Measurements from ENCODE around the gene PDE10A.

Gene PDE10A

GRCh38 chr6:165653607-165654006 is 9.4 kb downstream of the PDE10A start:
- no peak overlapping the region for H3K27ac ChIP-seq (ENCODE audit: low read depth, low read length)
- H3F3A ChIP-seq (ENCODE audit: insufficient read depth) = no peaks in the 10 kb centered on the region
- no peaks in the 10 kb centered on the region for H3K79me2 ChIP-seq (ENCODE audit: insufficient read depth, low read length)
- TF ChIP-seq CTCF (IDR thresholded peaks at IDR 0.05; ENCODE audit: insufficient read depth, low read length, poor library complexity, severe bottlenecking) (no peak), EZH2phosphoT487 (conservative IDR thresholded peaks at IDR 0.05; ENCODE audit: low read length) (no peak)
- no peak overlapping the region for H3K4me3 ChIP-seq (ENCODE audit: insufficient read depth, low read length, poor library complexity, severe bottlenecking)
- no peaks in the 10 kb centered on the region for H4K20me1 ChIP-seq (ENCODE audit: low read depth, low read length)
- H3K9ac ChIP-seq (ENCODE audit: low read length) = no peak overlapping the region
- H3K4me2 ChIP-seq (ENCODE audit: low read depth, low read length, poor library complexity, severe bottlenecking) = no peak overlapping the region
- no peak overlapping the region for H2AFZ ChIP-seq (ENCODE audit: low read depth, low read length, severe bottlenecking)
- H3K9me3 ChIP-seq (ENCODE audit: insufficient read depth, low read length) = no peaks in the 10 kb centered on the region
- no peaks in the 10 kb centered on the region for H3K27me3 ChIP-seq (ENCODE audit: low read length)
- H3K9me2 ChIP-seq (replicated peaks; ENCODE audit: insufficient read depth, low read length) = no peaks in the 10 kb centered on the region
- H3K36me3 ChIP-seq (ENCODE audit: low read length) = no peaks in the 10 kb centered on the region

- Histone ChIP-seq H3K9me2 (replicated peaks; ENCODE audit: insufficient read depth, low read length) (no peaks in the 10 kb centered on the region), H3K27ac (ENCODE audit: low read depth, low read length) (no peak overlapping the region), H3K27me3 (ENCODE audit: low read length) (no peaks in the 10 kb centered on the region), H3K79me2 (ENCODE audit: insufficient read depth, low read length) (no peaks in the 10 kb centered on the region), H3K9ac (ENCODE audit: low read length) (no peak overlapping the region), H3K4me3 (ENCODE audit: insufficient read depth, low read length, poor library complexity, severe bottlenecking) (no peak overlapping the region), H3K9me3 (ENCODE audit: insufficient read depth, low read length) (no peaks in the 10 kb centered on the region), H3K36me3 (ENCODE audit: low read length) (no peaks in the 10 kb centered on the region), H2AFZ (ENCODE audit: low read depth, low read length, severe bottlenecking) (no peak overlapping the region), H4K20me1 (ENCODE audit: low read depth, low read length) (no peaks in the 10 kb centered on the region), H3F3A (ENCODE audit: insufficient read depth) (no peaks in the 10 kb centered on the region), H3K4me2 (ENCODE audit: low read depth, low read length, poor library complexity, severe bottlenecking) (no peak overlapping the region)
- TF ChIP-seq EZH2phosphoT487 (conservative IDR thresholded peaks at IDR 0.05; ENCODE audit: low read length) (no peak), CTCF (IDR thresholded peaks at IDR 0.05; ENCODE audit: insufficient read depth, low read length, poor library complexity, severe bottlenecking) (no peak)
These were observed 9.8 kb downstream of the PDE10A start for GRCh38 chr6:165653196-165653595.

- Histone ChIP-seq H4K20me1 (ENCODE audit: low read depth, low read length) (no peaks in the 10 kb centered on the region), H3K36me3 (ENCODE audit: low read length) (no peaks in the 10 kb centered on the region), H3K9me2 (replicated peaks; ENCODE audit: insufficient read depth, low read length) (no peaks in the 10 kb centered on the region), H3K79me2 (ENCODE audit: insufficient read depth, low read length) (no peaks in the 10 kb centered on the region), H3K4me3 (ENCODE audit: insufficient read depth, low read length, poor library complexity, severe bottlenecking) (no peak overlapping the region), H3K9ac (ENCODE audit: low read length) (no peak overlapping the region), H3K27ac (ENCODE audit: low read depth, low read length) (no peak overlapping the region), H3K9me3 (ENCODE audit: insufficient read depth, low read length) (no peaks in the 10 kb centered on the region), H2AFZ (ENCODE audit: low read depth, low read length, severe bottlenecking) (no peak overlapping the region), H3F3A (ENCODE audit: insufficient read depth) (no peaks in the 10 kb centered on the region), H3K27me3 (ENCODE audit: low read length) (no peaks in the 10 kb centered on the region), H3K4me2 (ENCODE audit: low read depth, low read length, poor library complexity, severe bottlenecking) (no peak overlapping the region)
- TF ChIP-seq EZH2phosphoT487 (conservative IDR thresholded peaks at IDR 0.05; ENCODE audit: low read length) (no peak), CTCF (IDR thresholded peaks at IDR 0.05; ENCODE audit: insufficient read depth, low read length, poor library complexity, severe bottlenecking) (no peak)
These were observed 10.3 kb downstream of the PDE10A start for GRCh38 chr6:165652766-165653165.
